Left renal cortex interstitium (tissue), 4 donors: ENCODE data around the gene MEOX1. TPM values are rescaled to one million over a fixed set of nuclear protein-coding genes. Genes with fewer than 3 reads are reported as not detected.
"Not testable (repeated sequence)": the region's sequence is repeated elsewhere in the genome, so short reads cannot be mapped to it uniquely, and the experiment has no call there.

Source experiments
- DNase-seq, 4 donors: peaks; one replicate each; pipeline ENCODE4 v3.0.0-alpha.2; 2013; ENCODE audit warnings: low read depth in 4 of 4, low spot score in 2 of 4, missing footprints in 1 of 4
- polyA plus RNA-seq, 4 donors: library from polyadenylated mRNA; unstranded; fragments of 120-200 nt; gene quantifications; one replicate each; pipeline ENCODE4 v1.2.1, GENCODE V29; 2013; ENCODE audit not compliant: insufficient read length in 4 of 4

The MEOX1 gene
- 10 to 100 TPM; 12.8 to 25.0 (median 15.4) TPM for polyA plus RNA-seq

- DNase-seq = peak in 1 of 4 donors; percentile 75
Measured at GRCh38 chr17:43661699-43662412, at the start of gene MEOX1. Gene MEOX1 (minus strand): TSS chr17:43661922. CDS start chr17:43661534, 388 bp downstream.

GRCh38 chr17:43710101-43710500 lies 48.4 kb upstream of the MEOX1 start:
- DNase-seq = no peak

GRCh38 chr17:43709210-43709609 lies 47.5 kb upstream of the MEOX1 start:
- DNase-seq = no peak

GRCh38 chr17:43707184-43707583 lies 45.5 kb upstream of the MEOX1 start:
- no peak for DNase-seq

- no peak for DNase-seq
Measured at GRCh38 chr17:43706235-43706634, 44.5 kb upstream of the MEOX1 start.

GRCh38 chr17:43703630-43704029 lies 41.9 kb upstream of the MEOX1 start:
- DNase-seq = no peak

GRCh38 chr17:43702637-43703036 lies 40.9 kb upstream of the MEOX1 start:
- no peak for DNase-seq

GRCh38 chr17:43701318-43701743 lies 39.6 kb upstream of the MEOX1 start:
- DNase-seq = no peak

- DNase-seq = no peak
Measured at GRCh38 chr17:43699438-43699756, 37.7 kb upstream of the MEOX1 start.

GRCh38 chr17:43698678-43699437 lies 37.1 kb upstream of the MEOX1 start:
- no peak for DNase-seq

- DNase-seq = no peak
Measured at GRCh38 chr17:43697937-43698336, 36.2 kb upstream of the MEOX1 start.

GRCh38 chr17:43696891-43697290 lies 35.2 kb upstream of the MEOX1 start:
- DNase-seq = no peak

- no peak for DNase-seq
Measured at GRCh38 chr17:43695970-43696865, 34.5 kb upstream of the MEOX1 start.

GRCh38 chr17:43694081-43694870 lies 32.6 kb upstream of the MEOX1 start:
- peak in 3 of 4 donors; percentile 76 to 86 (median 81) for DNase-seq

- no peak for DNase-seq
Measured at GRCh38 chr17:43691317-43691693, 29.6 kb upstream of the MEOX1 start.

GRCh38 chr17:43690624-43691316 lies 29.0 kb upstream of the MEOX1 start:
- no peak for DNase-seq

GRCh38 chr17:43689814-43690213 lies 28.1 kb upstream of the MEOX1 start:
- DNase-seq = no peak

GRCh38 chr17:43689131-43689530 lies 27.4 kb upstream of the MEOX1 start:
- no peak for DNase-seq

GRCh38 chr17:43686957-43687356 lies 25.2 kb upstream of the MEOX1 start:
- DNase-seq = not testable (repeated sequence)
